ENCODE data around the gene SORCS2. TPM values are rescaled to one million over a fixed set of nuclear protein-coding genes. Genes with fewer than 3 reads are reported as not detected.

Gene SORCS2
- total RNA-seq, 1 donor from 2014 or later = 7.1 TPM

GRCh38 chr4:7186031-7186430 lies 6.3 kb upstream of the SORCS2 start:
- Mint-ChIP-seq H3K36me3 (no peaks in the 10 kb centered on the region), H3K4me3 (no peak overlapping the region), H3K27me3 (ENCODE audit: low read depth) (peaks cover 50% of the 10 kb centered on the region), H3K9me3 (no peaks in the 10 kb centered on the region), H3K4me1 (no peaks in the 10 kb centered on the region), H3K27ac (no peak overlapping the region)
- DNase-seq (ENCODE audit: low spot score in 2 of 2, unreplicated experiment in 2 of 2) = no peak
- TF ChIP-seq, protein P1, sequence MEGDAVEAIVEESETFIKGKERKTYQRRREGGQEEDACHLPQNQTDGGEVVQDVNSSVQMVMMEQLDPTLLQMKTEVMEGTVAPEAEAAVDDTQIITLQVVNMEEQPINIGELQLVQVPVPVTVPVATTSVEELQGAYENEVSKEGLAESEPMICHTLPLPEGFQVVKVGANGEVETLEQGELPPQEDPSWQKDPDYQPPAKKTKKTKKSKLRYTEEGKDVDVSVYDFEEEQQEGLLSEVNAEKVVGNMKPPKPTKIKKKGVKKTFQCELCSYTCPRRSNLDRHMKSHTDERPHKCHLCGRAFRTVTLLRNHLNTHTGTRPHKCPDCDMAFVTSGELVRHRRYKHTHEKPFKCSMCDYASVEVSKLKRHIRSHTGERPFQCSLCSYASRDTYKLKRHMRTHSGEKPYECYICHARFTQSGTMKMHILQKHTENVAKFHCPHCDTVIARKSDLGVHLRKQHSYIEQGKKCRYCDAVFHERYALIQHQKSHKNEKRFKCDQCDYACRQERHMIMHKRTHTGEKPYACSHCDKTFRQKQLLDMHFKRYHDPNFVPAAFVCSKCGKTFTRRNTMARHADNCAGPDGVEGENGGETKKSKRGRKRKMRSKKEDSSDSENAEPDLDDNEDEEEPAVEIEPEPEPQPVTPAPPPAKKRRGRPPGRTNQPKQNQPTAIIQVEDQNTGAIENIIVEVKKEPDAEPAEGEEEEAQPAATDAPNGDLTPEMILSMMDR (IDR thresholded peaks at IDR 0.05; ENCODE audit: unreplicated experiment) = no peak

- Mint-ChIP-seq H3K4me3 (no peak overlapping the region), H3K27ac (no peak overlapping the region), H3K36me3 (no peaks in the 10 kb centered on the region), H3K27me3 (ENCODE audit: low read depth) (peaks cover 53% of the 10 kb centered on the region), H3K9me3 (no peaks in the 10 kb centered on the region), H3K4me1 (no peaks in the 10 kb centered on the region)
- TF ChIP-seq, protein P1 (IDR thresholded peaks at IDR 0.05; ENCODE audit: unreplicated experiment) = no peak
- DNase-seq (ENCODE audit: low spot score in 2 of 2, unreplicated experiment in 2 of 2) = no peak
These were observed 5.7 kb upstream of the SORCS2 start for GRCh38 chr4:7186516-7187167.

GRCh38 chr4:7187168-7187535 lies 5.2 kb upstream of the SORCS2 start:
- TF ChIP-seq, protein P1 (IDR thresholded peaks at IDR 0.05; ENCODE audit: unreplicated experiment) = no peak
- no peak overlapping the region for H3K4me3 Mint-ChIP-seq
- no peak overlapping the region for H3K27ac Mint-ChIP-seq
- H3K36me3 Mint-ChIP-seq = no peaks in the 10 kb centered on the region
- DNase-seq (ENCODE audit: low spot score in 2 of 2, unreplicated experiment in 2 of 2) = no peak
- no peaks in the 10 kb centered on the region for H3K9me3 Mint-ChIP-seq
- peaks cover 3% of the 10 kb centered on the region for H3K4me1 Mint-ChIP-seq
- H3K27me3 Mint-ChIP-seq (ENCODE audit: low read depth) = peaks cover 56% of the 10 kb centered on the region

DNA sequence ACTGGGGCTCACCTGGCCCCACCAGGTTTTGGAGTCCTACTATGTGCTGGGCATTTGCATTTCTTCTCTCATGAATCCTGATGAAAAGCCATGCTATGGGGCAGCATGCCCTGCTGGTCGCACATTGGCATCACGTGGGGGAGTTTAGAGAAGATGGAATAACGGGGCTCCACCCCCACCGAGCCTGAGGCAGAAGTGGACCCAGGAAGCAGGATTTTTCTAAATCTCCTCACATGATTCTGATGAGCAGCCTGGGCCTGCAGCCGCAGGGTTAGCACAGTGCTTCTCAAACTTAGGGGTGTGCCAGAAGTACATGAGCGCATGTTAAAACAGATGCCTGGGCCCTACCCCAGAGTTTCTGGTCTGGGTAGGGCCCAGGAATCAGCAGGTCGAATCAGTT lies 4.6 kb upstream of the SORCS2 start:
- H3K36me3 Mint-ChIP-seq = no peaks in the 10 kb centered on the region

DNA sequence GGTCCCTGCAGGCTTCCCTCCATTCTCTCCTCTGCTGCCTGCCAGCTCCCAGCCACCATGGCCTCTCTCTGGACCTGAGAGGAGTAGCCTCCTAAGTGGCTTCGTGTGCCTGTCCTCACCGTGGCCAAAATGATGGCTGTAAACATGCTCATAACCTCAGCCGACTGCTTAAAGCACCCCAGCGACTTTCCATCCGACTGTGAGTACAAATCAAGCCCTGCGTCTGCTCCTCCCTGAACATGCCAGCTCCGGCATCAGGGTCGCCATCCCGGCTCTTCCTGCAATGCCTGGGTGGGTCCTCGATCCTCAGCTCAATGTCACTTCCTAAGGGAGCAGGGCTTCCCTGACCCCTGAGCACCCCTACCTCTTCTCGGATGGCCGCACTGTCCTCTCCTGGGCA lies 3.3 kb upstream of the SORCS2 start:
- TF ChIP-seq, protein P1 (IDR thresholded peaks at IDR 0.05; ENCODE audit: unreplicated experiment) = no peak
- peaks cover 64% of the 10 kb centered on the region for H3K27me3 Mint-ChIP-seq (ENCODE audit: low read depth)
- peaks cover 9% of the 10 kb centered on the region for H3K4me1 Mint-ChIP-seq
- no peak overlapping the region for H3K4me3 Mint-ChIP-seq
- no peak overlapping the region for H3K27ac Mint-ChIP-seq
- no peak for DNase-seq (ENCODE audit: low spot score in 2 of 2, unreplicated experiment in 2 of 2)
- H3K36me3 Mint-ChIP-seq = no peaks in the 10 kb centered on the region
- H3K9me3 Mint-ChIP-seq = no peaks in the 10 kb centered on the region

More for the DNA sequence above, 4.6 kb upstream of the SORCS2 start:
- DNase-seq (ENCODE audit: low spot score in 2 of 2, unreplicated experiment in 2 of 2) = no peak
- peaks cover 56% of the 10 kb centered on the region for H3K27me3 Mint-ChIP-seq (ENCODE audit: low read depth)
- TF ChIP-seq, protein P1 (IDR thresholded peaks at IDR 0.05; ENCODE audit: unreplicated experiment) = no peak
- peaks cover 3% of the 10 kb centered on the region for H3K4me1 Mint-ChIP-seq
- no peak overlapping the region for H3K4me3 Mint-ChIP-seq
- H3K9me3 Mint-ChIP-seq = no peaks in the 10 kb centered on the region
- no peak overlapping the region for H3K27ac Mint-ChIP-seq

Measured in mesothelial cell of epicardium (in vitro differentiated cells).